ENCODE data around the gene ADCYAP1R1. TPM values are rescaled to one million over a fixed set of nuclear protein-coding genes. Genes with fewer than 3 reads are reported as not detected.

The ADCYAP1R1 gene
- total and polyA plus RNA-seq, 2 of the 8 experiments (the other 6 are each of a cell fraction or from before 2014, with no cell fraction given) = 14.4 to 14.6 TPM

GRCh38 chr7:31119249-31119648 lies 67.1 kb downstream of the ADCYAP1R1 start:
- no peaks in the 10 kb centered on the region for H3K9me3 ChIP-seq (ENCODE audit: insufficient read depth in 2 of 2, low read depth in 1 of 2, low read length in 1 of 2)
- H2BK5ac ChIP-seq (ENCODE audit: low read depth, low read length) = no peak overlapping the region
- H3K4ac ChIP-seq (replicated peaks; ENCODE audit: insufficient read length, low read depth, low read length) = no peak overlapping the region
- H3K9ac ChIP-seq (replicated peaks in 1 of 4; ENCODE audit: extremely low read depth in 1 of 4, low read depth in 3 of 4, low read length in 3 of 4) = no peak overlapping the region
- POLR2A ChIA-PET (ENCODE audit: partially characterized antibody) = no interaction called here
- TF ChIP-seq KDM5A (IDR thresholded peaks at IDR 0.05; ENCODE audit: low read length) (no peak), GTF2F1 (IDR thresholded peaks at IDR 0.05; ENCODE audit: borderline replicate concordance, low read depth, low read length) (no peak), NRF1 (IDR thresholded peaks at IDR 0.05; ENCODE audit: low read depth, low read length) (no peak), ASH2L (IDR thresholded peaks at IDR 0.05; ENCODE audit: low read length) (no peak), CBX5 (IDR thresholded peaks at IDR 0.05; ENCODE audit: low read depth, low read length) (no peak), RXRA (IDR thresholded peaks at IDR 0.05; ENCODE audit: insufficient read depth, low read depth, low read length) (no peak), SUZ12 (IDR thresholded peaks at IDR 0.05; ENCODE audit: low read length) (no peak), RFX5 (IDR thresholded peaks at IDR 0.05; ENCODE audit: borderline replicate concordance, low read depth, low read length) (no peak), SIX5 (IDR thresholded peaks at IDR 0.05; ENCODE audit: low read depth, low read length) (no peak), EZH2 (IDR thresholded peaks at IDR 0.05; ENCODE audit: low read depth, low read length, severe bottlenecking) (no peak), CHD2 (IDR thresholded peaks at IDR 0.05; ENCODE audit: low read length) (no peak), SP4 (IDR thresholded peaks at IDR 0.05; ENCODE audit: low read length) (no peak), POLR2A (IDR thresholded peaks at IDR 0.05; ENCODE audit: control extremely low read depth in 1 of 2, low read depth in 2 of 2, low read length in 2 of 2) (no peak), CTBP2 (IDR thresholded peaks at IDR 0.05; ENCODE audit: borderline replicate concordance, insufficient read depth, insufficient read length, low read length) (no peak)
- no peak overlapping the region for H3K4me3 ChIP-seq (ENCODE audit: extremely low read depth in 1 of 4, insufficient read depth in 2 of 4, low read depth in 3 of 4, low read length in 4 of 4)
- no peak overlapping the region for H2BK12ac ChIP-seq (ENCODE audit: low read depth, low read length)
- H3K23me2 ChIP-seq (ENCODE audit: low read depth, low read length) = no peaks in the 10 kb centered on the region
- H3K23ac ChIP-seq (ENCODE audit: insufficient read length) = no peak overlapping the region
- 89% methylated on average over 4 of the region's 4 CpGs; no CpG with 5 or more reads in 1 of the 2 experiments for WGBS, 2 experiments (ENCODE audit: extremely low coverage in 1 of 2, insufficient coverage in 1 of 2, insufficient read length in 1 of 2, insufficient replicate concordance in 2 of 2, low coverage in 1 of 2, low lambda C conversion rate in 2 of 2, missing lambda C conversion rate in 1 of 2)
- H2BK20ac ChIP-seq (ENCODE audit: low read length) = no peak overlapping the region
- CTCF ChIA-PET (ENCODE audit: partially characterized antibody) = interaction anchor here (1.0 to 16.1 kb wide), 9 partner anchors 14 to 264 kb away, joined by 3 to 517 read pairs (median 68); partner anchors contain the start of gene ADCYAP1R1
- no peaks in the 10 kb centered on the region for H4K20me1 ChIP-seq (replicated peaks in 1 of 2; ENCODE audit: control insufficient read depth in 1 of 2, insufficient read depth in 2 of 2, low read length in 2 of 2)
- H3K79me1 ChIP-seq (ENCODE audit: low read depth, low read length) = no peaks in the 10 kb centered on the region
- no peak overlapping the region for H2BK15ac ChIP-seq (ENCODE audit: low read length)
- no peak overlapping the region for H2AK5ac ChIP-seq (ENCODE audit: low read depth, low read length)
- no peaks in the 10 kb centered on the region for H3K79me2 ChIP-seq (ENCODE audit: control insufficient read depth in 1 of 2, insufficient read depth in 2 of 2, low read length in 2 of 2)
- no peak overlapping the region for H2AFZ ChIP-seq (ENCODE audit: low read length)
- no peak overlapping the region for H2BK120ac ChIP-seq (replicated peaks; ENCODE audit: low read depth, low read length)
- no peak overlapping the region for H3K14ac ChIP-seq (ENCODE audit: insufficient read length)
- no peak overlapping the region for H3K27ac ChIP-seq (ENCODE audit: low read depth, low read length)
- H3K4me2 ChIP-seq (ENCODE audit: insufficient read depth in 1 of 2, low read depth in 2 of 2, low read length in 2 of 2) = no peak overlapping the region
- H3K18ac ChIP-seq (ENCODE audit: extremely low read depth, low read length) = no peak overlapping the region
- H3K4me1 ChIP-seq (replicated peaks in 1 of 4; ENCODE audit: control insufficient read depth in 3 of 4, insufficient read depth in 4 of 4, low read length in 3 of 4) = peaks cover 0 to 3% (median 3%) of the 10 kb centered on the region in 4 experiments; a peak in 5 of 7 replicates
- no peak overlapping the region for H3K56ac ChIP-seq (replicated peaks; ENCODE audit: insufficient read length, low read depth, low read length)
- no peaks in the 10 kb centered on the region for H3K36me3 ChIP-seq (ENCODE audit: control insufficient read depth in 2 of 4, insufficient read depth in 4 of 4, low read length in 3 of 4)
- FAIRE-seq (no peak), DNase-seq (ENCODE audit: low read depth in 1 of 2, low spot score in 2 of 2) (no peak)
- H3K27me3 ChIP-seq (replicated peaks in 1 of 4; ENCODE audit: control insufficient read depth in 3 of 4, extremely low read depth in 1 of 4, insufficient read depth in 3 of 4, low read length in 3 of 4) = no peaks in the 10 kb centered on the region; a peak in 2 of 7 replicates
- no peak overlapping the region for H4K91ac ChIP-seq (replicated peaks; ENCODE audit: insufficient read length, low read length)
- H4K5ac ChIP-seq (ENCODE audit: insufficient read length, low read depth, low read length) = no peak overlapping the region
- no peak overlapping the region for H4K8ac ChIP-seq (ENCODE audit: extremely low read depth, insufficient read depth, low read length)
